Cardiac muscle cell (in vitro differentiated cells and primary cell): ENCODE results near the gene ARL17A. TPM values are rescaled to one million over a fixed set of nuclear protein-coding genes. Genes with fewer than 3 reads are reported as not detected.
"Not testable (repeated sequence)": the region's sequence is repeated elsewhere in the genome, so short reads cannot be mapped to it uniquely, and the experiment has no call there.

Experiments used
- DNase-seq, 2 donors: peaks; one replicate each; pipeline versions ENCODE4 v3.0.0 to v3.0.0-alpha.2; 2010 to 2017; ENCODE audit warnings: low read depth in 1 of 2, low spot score in 1 of 2
- H3K27ac ChIP-seq: fragments of 200-600 bp; sonication (generic); 2 replicates; pipeline ENCODE4 v1.5.1; 2016
- H3K27me3 ChIP-seq: fragments of 200-600 bp; sonication (generic); 2 replicates; pipeline ENCODE4 v1.6.0; 2016; ENCODE audit warnings: control low read depth
- H3K36me3 ChIP-seq: fragments of 200-600 bp; sonication (generic); 2 replicates; pipeline ENCODE4 v1.5.1; 2016; ENCODE audit warnings: control low read depth
- H3K4me1 ChIP-seq: fragments of 200-600 bp; sonication (generic); 2 replicates; pipeline ENCODE4 v1.8.1; 2017; ENCODE audit warnings: low read depth, mild to moderate bottlenecking, mixed run types
- H3K4me3 ChIP-seq: fragments of 200-600 bp; sonication (generic); 2 replicates; pipeline ENCODE4 v1.5.1; 2016; ENCODE audit warnings: mild to moderate bottlenecking
- H3K9me3 ChIP-seq: fragments of 200-600 bp; sonication (generic); 2 replicates; pipeline ENCODE4 v1.5.1; 2017; ENCODE audit warnings: low read depth, mild to moderate bottlenecking, control low read depth
- polyA plus RNA-seq: library from polyadenylated mRNA; unstranded; fragments of >200 nt; fragmentation: Nextera tagmentation; extraction: Ambion mirVana; gene quantifications from 2 replicates; pipeline ENCODE4 v1.2.1, GENCODE V29; 2016
- total RNA-seq: library from RNA; depleted of rRNA; stranded (reverse); fragments of >200 nt; gene quantifications from 2 replicates; pipeline ENCODE4 v1.2.3, GENCODE V29; 2016

ARL17A gene
- total and polyA plus RNA-seq, 2 experiments from 2014 or later = 19.6 to 30.4 TPM

- not testable (repeated sequence) for DNase-seq, H3K27ac ChIP-seq, H3K36me3 ChIP-seq, H3K4me1 ChIP-seq, H3K27me3 ChIP-seq, H3K9me3 ChIP-seq, H3K4me3 ChIP-seq
Observed at GRCh38 chr17:46481310-46481709, 98.2 kb downstream of the ARL17A start.

GRCh38 chr17:46478823-46479222 is 100.7 kb downstream of the ARL17A start:
- H3K4me1 ChIP-seq, H3K9me3 ChIP-seq, H3K4me3 ChIP-seq, DNase-seq, H3K27me3 ChIP-seq, H3K27ac ChIP-seq, H3K36me3 ChIP-seq: not testable (repeated sequence)

GRCh38 chr17:46475583-46475982 is 103.9 kb downstream of the ARL17A start:
- H3K36me3 ChIP-seq, H3K4me1 ChIP-seq, H3K27ac ChIP-seq, DNase-seq, H3K4me3 ChIP-seq, H3K9me3 ChIP-seq, H3K27me3 ChIP-seq: not testable (repeated sequence)

GRCh38 chr17:46474489-46474888 is 105.0 kb downstream of the ARL17A start:
- H3K4me3 ChIP-seq, H3K27ac ChIP-seq, H3K27me3 ChIP-seq, DNase-seq, H3K4me1 ChIP-seq, H3K36me3 ChIP-seq, H3K9me3 ChIP-seq: not testable (repeated sequence)

- not testable (repeated sequence) for H3K36me3 ChIP-seq, H3K4me3 ChIP-seq, DNase-seq, H3K9me3 ChIP-seq, H3K4me1 ChIP-seq, H3K27me3 ChIP-seq, H3K27ac ChIP-seq
Observed at GRCh38 chr17:46467618-46468017, 111.9 kb downstream of the ARL17A start.

Other genes with a start within 250 kb of the ARL17A start
- gene ARL17B, start 217.9 kb downstream of the ARL17A start, total RNA-seq = 15.0 and 20.5 TPM in 2 replicates
- 18.8 and 23.8 TPM in 2 replicates for gene ARL17B, start 217.9 kb downstream of the ARL17A start, polyA plus RNA-seq
- gene LRRC37A2, start 67.2 kb downstream of the ARL17A start, total RNA-seq = 11.7 and 18.5 TPM in 2 replicates
- gene LRRC37A2, start 67.2 kb downstream of the ARL17A start, polyA plus RNA-seq = 17.5 and 20.5 TPM in 2 replicates
- gene NSF, start 11.0 kb upstream of the ARL17A start, total RNA-seq = 18.6 and 24.0 TPM in 2 replicates
- 26.2 and 29.0 TPM in 2 replicates for gene NSF, start 11.0 kb upstream of the ARL17A start, polyA plus RNA-seq
- 5.1 and 7.3 TPM in 2 replicates for gene WNT3, start 239.0 kb upstream of the ARL17A start, total RNA-seq
- 5.8 and 7.3 TPM in 2 replicates for gene WNT3, start 239.0 kb upstream of the ARL17A start, polyA plus RNA-seq